H1 (cell line): ENCODE data around the gene KLF13. TPM values are rescaled to one million over a fixed set of nuclear protein-coding genes. Genes with fewer than 3 reads are reported as not detected.

ENCODE experiments used
- CTCF ChIA-PET: fragments of 300-600 bp; sonication (Branson Sonifier 250); formaldehyde crosslinking; loops from one replicate; lab custom pipeline; 2021; ENCODE audit not compliant: partially characterized antibody; lab: Charles Lee
- POLR2A ChIA-PET: fragments of 300-600 bp; sonication (Branson Sonifier 250); formaldehyde crosslinking; loops from one replicate; lab custom pipeline; 2021; ENCODE audit warnings: inconsistent platforms; ENCODE audit not compliant: partially characterized antibody; lab: Charles Lee
- DNase-seq, 2 experiments: peaks; one replicate each; pipeline versions ENCODE4 v3.0.0 to v3.0.0-alpha.2; 2010 to 2022; ENCODE audit warnings: low spot score in 2 of 2, low read depth in 1 of 2, mixed read lengths in 1 of 2
- FAIRE-seq: peaks from 2 replicates; lab custom pipeline; 2011; peaks lifted over from hg19 to GRCh38; lab: Jason Lieb, UNC
- H2AFZ ChIP-seq: 2 replicates; pipeline ENCODE4 v1.8.1; 2012; ENCODE audit warnings: low read length, inconsistent platforms
- H2AK5ac ChIP-seq: 2 replicates; pipeline ENCODE4 v1.6.1; 2013; ENCODE audit warnings: low read depth, low read length
- H2BK120ac ChIP-seq: replicated peaks from 2 replicates; pipeline ENCODE3; 2013; ENCODE audit warnings: low read depth, low read length, inconsistent platforms
- H2BK12ac ChIP-seq: 2 replicates; pipeline ENCODE4 v1.6.1; 2013; ENCODE audit warnings: low read depth, low read length
- H2BK15ac ChIP-seq: 2 replicates; pipeline ENCODE4 v1.6.1; 2013; ENCODE audit warnings: low read length
- H2BK20ac ChIP-seq: 2 replicates; pipeline ENCODE4 v1.6.1; 2013; ENCODE audit warnings: low read length
- H2BK5ac ChIP-seq: 2 replicates; pipeline ENCODE4 v1.6.1; 2013; ENCODE audit warnings: low read depth, low read length
- H3K14ac ChIP-seq: 2 replicates; pipeline ENCODE4 v1.6.1; 2013; ENCODE audit warnings: inconsistent platforms; ENCODE audit not compliant: insufficient read length
- H3K18ac ChIP-seq: 2 replicates; pipeline ENCODE4 v1.6.1; 2013; ENCODE audit warnings: low read length; ENCODE audit errors: extremely low read depth
- H3K23ac ChIP-seq: 2 replicates; pipeline ENCODE4 v1.6.1; 2013; ENCODE audit warnings: inconsistent platforms; ENCODE audit not compliant: insufficient read length
- H3K23me2 ChIP-seq: 2 replicates; pipeline ENCODE4 v1.6.1; 2013; ENCODE audit warnings: low read depth, low read length
- H3K27ac ChIP-seq: 2 replicates; pipeline ENCODE4 v1.6.1; 2011; ENCODE audit warnings: low read depth, low read length, inconsistent platforms
- H3K27me3 ChIP-seq, 4 experiments: replicated peaks in 1 of 4; 1 replicate in 1 of 4; 2 replicates in 3 of 4; pipeline versions ENCODE4 v1.6.1 to v1.8.1; 2011 to 2013; ENCODE audit warnings: low read length in 3 of 4, mild to moderate bottlenecking in 3 of 4, inconsistent platforms in 2 of 4, mixed read lengths in 2 of 4, moderate library complexity in 1 of 4; ENCODE audit not compliant: control insufficient read depth in 3 of 4, insufficient read depth in 3 of 4; ENCODE audit errors: extremely low read depth in 1 of 4
- H3K36me3 ChIP-seq, 4 experiments: 2 replicates each; pipeline versions ENCODE4 v1.6.1 to v1.8.1; 2011 to 2013; ENCODE audit warnings: mild to moderate bottlenecking in 4 of 4, low read length in 3 of 4, moderate library complexity in 2 of 4, control low read depth in 1 of 4, inconsistent platforms in 1 of 4; ENCODE audit not compliant: insufficient read depth in 4 of 4, control insufficient read depth in 2 of 4
- H3K4ac ChIP-seq: replicated peaks from 2 replicates; pipeline ENCODE3; 2013; ENCODE audit warnings: low read length, low read depth, mixed read lengths, inconsistent platforms; ENCODE audit not compliant: insufficient read length
- H3K4me1 ChIP-seq, 4 experiments: replicated peaks in 1 of 4; 1 replicate in 1 of 4; 2 replicates in 3 of 4; pipeline versions ENCODE4 v1.6.1 to v1.8.1; 2011 to 2013; ENCODE audit warnings: low read length in 3 of 4, inconsistent platforms in 2 of 4, mixed read lengths in 1 of 4; ENCODE audit not compliant: insufficient read depth in 4 of 4, control insufficient read depth in 3 of 4
- H3K4me2 ChIP-seq, 2 experiments: 2 replicates each; pipeline versions ENCODE4 v1.6.1 to v1.8.1; 2011 to 2013; ENCODE audit warnings: low read depth in 2 of 2, low read length in 2 of 2, control low read depth in 1 of 2, inconsistent platforms in 1 of 2, mild to moderate bottlenecking in 1 of 2; ENCODE audit not compliant: insufficient read depth in 1 of 2
- H3K4me3 ChIP-seq, 4 experiments: fragments of 200-600, 300-600 bp in 1 of 4; sonication (generic), shearing (Covaris generic), sonication (Bioruptor Twin) in 1 of 4; 2 replicates each; pipeline versions ENCODE4 v1.5.1 to v1.8.1; 2011 to 2016; ENCODE audit warnings: low read length in 4 of 4, low read depth in 3 of 4, control low read depth in 2 of 4, inconsistent platforms in 2 of 4, mild to moderate bottlenecking in 2 of 4, mixed read lengths in 1 of 4, moderate library complexity in 1 of 4; ENCODE audit not compliant: insufficient read depth in 2 of 4; ENCODE audit errors: extremely low read depth in 1 of 4
- H3K56ac ChIP-seq: replicated peaks from 2 replicates; pipeline ENCODE3; 2013; ENCODE audit warnings: low read depth, mild to moderate bottlenecking, mixed read lengths, low read length, inconsistent platforms; ENCODE audit not compliant: insufficient read length
- H3K79me1 ChIP-seq: 2 replicates; pipeline ENCODE4 v1.6.1; 2013; ENCODE audit warnings: low read depth, low read length, control low read depth
- H3K79me2 ChIP-seq, 2 experiments: 2 replicates each; pipeline versions ENCODE4 v1.6.1 to v1.8.1; 2012 to 2013; ENCODE audit warnings: low read length in 2 of 2, mild to moderate bottlenecking in 2 of 2, inconsistent platforms in 1 of 2; ENCODE audit not compliant: insufficient read depth in 2 of 2, control insufficient read depth in 1 of 2
- H3K9ac ChIP-seq, 4 experiments: replicated peaks in 1 of 4; 1 replicate in 1 of 4; 2 replicates in 3 of 4; pipeline versions ENCODE4 v1.6.1 to v1.8.1; 2011 to 2013; ENCODE audit warnings: low read depth in 3 of 4, low read length in 3 of 4, control low read depth in 2 of 4, mild to moderate bottlenecking in 2 of 4, moderate library complexity in 2 of 4, inconsistent platforms in 1 of 4; ENCODE audit errors: extremely low read depth in 1 of 4
- H3K9me3 ChIP-seq, 2 experiments: 2 replicates each; pipeline versions ENCODE4 v1.6.1 to v1.8.1; 2012 to 2013; ENCODE audit warnings: mild to moderate bottlenecking in 2 of 2, moderate library complexity in 2 of 2, control low read depth in 1 of 2, inconsistent platforms in 1 of 2, low read depth in 1 of 2, low read length in 1 of 2, mixed read lengths in 1 of 2; ENCODE audit not compliant: insufficient read depth in 2 of 2
- H4K20me1 ChIP-seq, 2 experiments: replicated peaks in 1 of 2; 2 replicates each; pipeline versions ENCODE3 to v1.8.1; 2011 to 2013; ENCODE audit warnings: inconsistent platforms in 2 of 2, low read length in 2 of 2, mild to moderate bottlenecking in 1 of 2; ENCODE audit not compliant: insufficient read depth in 2 of 2, control insufficient read depth in 1 of 2
- H4K5ac ChIP-seq: 2 replicates; pipeline ENCODE4 v1.6.1; 2013; ENCODE audit warnings: low read length, low read depth, mixed read lengths, inconsistent platforms; ENCODE audit not compliant: insufficient read length
- H4K8ac ChIP-seq: 2 replicates; pipeline ENCODE4 v1.8.0; 2013; ENCODE audit warnings: mild to moderate bottlenecking, moderate library complexity, low read length, inconsistent platforms; ENCODE audit not compliant: insufficient read depth; ENCODE audit errors: extremely low read depth
- H4K91ac ChIP-seq: replicated peaks from 2 replicates; pipeline ENCODE3; 2013; ENCODE audit warnings: low read length, mixed read lengths, inconsistent platforms; ENCODE audit not compliant: insufficient read length
- ASH2L ChIP-seq: fragments of 200-600, 300-600 bp; sonication (generic); IDR thresholded peaks from one replicate; pipeline ENCODE4 v1.7.1; 2017; ENCODE audit warnings: low read length
- BCL11A ChIP-seq, 2 experiments: IDR thresholded peaks; one replicate each; pipeline ENCODE4 v1.6.1; 2011; ENCODE audit warnings: low read depth in 2 of 2, low read length in 2 of 2, mild to moderate bottlenecking in 2 of 2
- POU5F1 ChIP-seq: IDR thresholded peaks from 2 replicates; pipeline ENCODE4 v1.6.1; 2011; ENCODE audit warnings: low read depth, mild to moderate bottlenecking, low read length, moderate library complexity
- RFX5 ChIP-seq: IDR thresholded peaks from 2 replicates; pipeline ENCODE4 v1.6.1; 2011; ENCODE audit warnings: low read depth, low read length, improper control_type of control experiment, borderline replicate concordance
- SIN3A ChIP-seq, 2 experiments: IDR thresholded peaks in 1 of 2; conservative IDR thresholded peaks in 1 of 2; 2 replicates each; pipeline ENCODE4 v1.6.1; 2011 to 2012; ENCODE audit warnings: low read length in 2 of 2, improper control_type of control experiment in 1 of 2, low read depth in 1 of 2, mild to moderate bottlenecking in 1 of 2
- SIX5 ChIP-seq: IDR thresholded peaks from 2 replicates; pipeline ENCODE4 v1.6.1; 2011; ENCODE audit warnings: mild to moderate bottlenecking, low read depth, low read length
- TAF7 ChIP-seq: optimal IDR thresholded peaks from 2 replicates; pipeline ENCODE3; 2011; ENCODE audit warnings: low read depth, mild to moderate bottlenecking, inconsistent platforms, low read length, moderate library complexity, borderline replicate concordance
- WGBS, 2 experiments: shearing (Covaris generic) in 1 of 2; methylation state at CpG; one replicate each; pipeline versions ENCODE4 v1.1.6 to v1.1.7; 2013 to 2015; ENCODE audit warnings: low lambda C conversion rate in 2 of 2, mixed read lengths in 2 of 2, inconsistent platforms in 1 of 2, low coverage in 1 of 2, missing lambda C conversion rate in 1 of 2; ENCODE audit not compliant: insufficient replicate concordance in 2 of 2, insufficient coverage in 1 of 2, insufficient read length in 1 of 2; ENCODE audit errors: extremely low coverage in 1 of 2, missing lambda C conversion rate in 1 of 2; 5-methylcytosine and 5-hydroxymethylcytosine counted together
- polyA plus RNA-seq, 7 experiments: library from polyadenylated mRNA; depleted of rRNA in 3 of 7; stranded (reverse) in 5 of 7; unstranded in 2 of 7; fragments of >200 nt in 5 of 7; fragments of 200-250 nt in 2 of 7; gene quantifications; 1 replicate in 5 of 7; 2 replicates in 1 of 7; 4 replicates in 1 of 7; pipeline versions ENCODE4 v1.2.1 to v1.2.3, GENCODE V29; 2011 to 2013; ENCODE audit warnings: missing spikeins in 2 of 7, mixed read lengths in 2 of 7
- total RNA-seq: library from RNA; stranded (reverse); fragmentation: NEBNext Ultra II Directional; extraction: Animal tissue kit (Norgen Biotek cat#: 25700); gene quantifications from 2 replicates; pipeline ENCODE4 v1.2.1, GENCODE V29; 2021
- TF ChIP-seq, protein P1 (sequence below): IDR thresholded peaks from 2 replicates; pipeline ENCODE4 v1.6.1; 2012; ENCODE audit warnings: inconsistent platforms

The KLF13 gene
- total and polyA plus RNA-seq, 2 of the 8 experiments (the other 6 are each of a cell fraction or from before 2014, with no cell fraction given) = 18.3 to 33.4 TPM

DNA sequence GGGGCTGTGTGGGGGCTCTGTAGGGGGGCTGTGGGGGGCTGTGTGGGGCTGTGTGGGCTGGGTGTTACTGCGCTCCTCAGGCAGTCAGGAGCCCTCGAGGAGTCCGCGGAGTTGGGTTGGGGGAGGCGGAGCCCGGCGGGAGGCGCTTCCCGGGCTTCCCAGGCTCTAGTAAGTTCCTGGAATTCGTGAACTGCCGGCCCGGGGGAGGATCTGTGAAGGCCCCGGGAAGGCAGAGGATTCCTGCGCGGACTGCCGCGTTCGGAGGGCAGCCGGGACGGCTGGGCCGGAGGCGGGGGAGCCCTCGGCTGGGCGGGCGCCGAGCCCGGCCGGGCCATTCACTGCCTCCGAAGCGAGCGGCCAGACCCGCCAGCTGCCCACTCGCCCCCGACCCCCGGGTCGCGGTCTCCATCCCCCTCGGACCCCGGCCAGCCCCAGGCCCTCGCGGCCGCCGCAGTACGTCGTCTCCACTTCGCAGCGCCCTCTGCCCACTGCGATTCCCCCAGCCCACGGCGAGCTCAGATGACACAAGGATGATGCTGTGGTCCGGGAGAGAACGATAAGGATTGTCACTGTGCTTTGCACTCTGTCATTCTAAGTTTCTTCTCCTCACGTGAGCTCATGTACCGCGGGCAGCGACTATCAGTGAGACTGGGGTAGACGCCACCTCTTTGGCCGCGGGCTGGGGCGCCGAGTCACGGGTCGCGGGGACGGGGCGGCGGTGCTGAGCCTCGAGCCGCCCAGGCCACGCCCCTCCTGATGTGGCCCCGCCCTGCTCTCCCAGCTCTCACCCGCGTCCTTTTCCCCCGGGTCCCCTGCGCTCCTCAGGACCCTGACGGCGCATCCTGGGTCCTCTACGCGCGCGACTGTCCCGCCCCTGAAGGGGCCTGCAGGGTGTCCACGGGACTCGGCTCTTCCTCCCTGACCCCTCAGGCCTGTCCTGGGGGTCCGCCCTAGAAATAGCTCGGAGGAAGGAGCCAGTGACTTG lies 65.3 kb downstream of the KLF13 start:
- no peaks in the 10 kb centered on the region for H3K79me1 ChIP-seq
- peak overlapping the region; percentile 60 for H4K8ac ChIP-seq
- no peak overlapping the region for H3K9ac ChIP-seq
- H3K79me2 ChIP-seq = no peaks in the 10 kb centered on the region
- no peak overlapping the region for H2AK5ac ChIP-seq
- H2BK20ac ChIP-seq = no peak overlapping the region
- peak overlapping the region; percentile 70 for H4K91ac ChIP-seq
- no peak overlapping the region for H4K5ac ChIP-seq
- H2BK120ac ChIP-seq = no peak overlapping the region
- peaks cover 7 to 23% (median 21%) of the 10 kb centered on the region in 4 experiments; a peak in 6 of 7 replicates for H3K27me3 ChIP-seq
- peak overlapping the region; percentile 95; the same call in 1 of the 2 replicates for H2BK15ac ChIP-seq
- H3K4me1 ChIP-seq = peaks cover 0 to 8% (median 5%) of the 10 kb centered on the region in 4 experiments; a peak in 5 of 7 replicates
- H4K20me1 ChIP-seq = no peaks in the 10 kb centered on the region
- H3K56ac ChIP-seq = no peak overlapping the region
- peak overlapping the region; percentile 90 to 98 for H3K4me2 ChIP-seq
- peak overlapping the region; percentile 71; the same call in 1 of the 2 replicates for H2BK5ac ChIP-seq
- H3K18ac ChIP-seq = peak overlapping the region; percentile 78; the same call in 1 of the 2 replicates
- no peak overlapping the region for H3K14ac ChIP-seq
- H3K36me3 ChIP-seq = no peaks in the 10 kb centered on the region
- no peaks in the 10 kb centered on the region for H3K9me3 ChIP-seq
- peak in 1 of 2 experiments; percentile 87 for DNase-seq
- POLR2A ChIA-PET = interaction anchor here (1.0 kb wide), 1 partner anchor 26 kb away, joined by 6 read pairs; no protein-coding TSS in a partner anchor
- peak overlapping the region; percentile 67 to 89 (median 72) for H3K4me3 ChIP-seq
- no peak overlapping the region for H3K27ac ChIP-seq
- CTCF ChIA-PET = interaction anchor here (0.7 to 1.6 kb wide), 6 partner anchors 22 to 130 kb away, joined by 3 to 6 read pairs (median 3); no protein-coding TSS in a partner anchor
- peak overlapping the region; percentile 68; the same call in 1 of the 2 replicates for H2BK12ac ChIP-seq
- peaks cover 11% of the 10 kb centered on the region for H3K23me2 ChIP-seq
- no peak for FAIRE-seq
- peak overlapping the region; percentile 75 for H3K4ac ChIP-seq
- H3K23ac ChIP-seq = no peak overlapping the region
- peak overlapping the region; percentile 85; the same call in 1 of the 2 replicates for H2AFZ ChIP-seq
- WGBS, 2 experiments = 0% methylated on average over 38 of the region's 86 CpGs; no CpG with 5 or more reads in 1 of the 2 experiments
- TF ChIP-seq TAF7 (no peak), RFX5 (no peak), BCL11A (IDR thresholded peaks at IDR 0.05; ENCODE audit: low read depth in 2 of 2, low read length in 2 of 2) (no peak), SIN3A (conservative IDR thresholded peaks at IDR 0.05 in 1 of 2, IDR thresholded peaks at IDR 0.05 in 1 of 2; ENCODE audit: low read depth in 1 of 2, low read length in 2 of 2) (0 out of 4 replicates have a peak, but pooled peaks of 1 of the 2 experiments have one; percentile 5), SIX5 (no peak), ASH2L (peak; percentile 65), POU5F1 (no peak)
- TF ChIP-seq, protein P1, sequence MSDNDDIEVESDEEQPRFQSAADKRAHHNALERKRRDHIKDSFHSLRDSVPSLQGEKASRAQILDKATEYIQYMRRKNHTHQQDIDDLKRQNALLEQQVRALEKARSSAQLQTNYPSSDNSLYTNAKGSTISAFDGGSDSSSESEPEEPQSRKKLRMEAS = peak; percentile 22; the same call in 1 of the 2 replicates
